HepG2 (cell line): ENCODE measurements around the gene ZBTB7A. TPM values are rescaled to one million over a fixed set of nuclear protein-coding genes. Genes with fewer than 3 reads are reported as not detected.
A peak's percentile ranks its signal among the peaks of the same experiment; 100 is the strongest.

Source experiments
- ATAC-seq: fragments of 200-7000 bp; cut with Tn5 transposase; 3 replicates; pipeline ENCODE4 v1.9.1; 2020; ENCODE audit warnings: mild to moderate bottlenecking, moderate library complexity
- BruUV-seq: library from RNA; stranded (reverse); fragments of 400-500 nt; replicated peaks from 2 replicates; lab custom pipeline; 2021; lab: Mats Ljungman, UMichigan
- CTCF ChIA-PET: fragments of 300-600 bp; formaldehyde crosslinking; extraction: SDS; loops from one replicate; lab custom pipeline; 2021; ENCODE audit warnings: low total read pairs, inconsistent platforms, low intra/inter-chr PET ratio; lab: Yijun Ruan, JAX
- POLR2A ChIA-PET: fragments of 350-600 bp; sonication (Branson Sonifier 250); formaldehyde crosslinking; loops from one replicate; lab custom pipeline; 2020; ENCODE audit warnings: antibody characterized with exemption, inconsistent platforms; lab: Yijun Ruan, JAX
- DNase-seq: peaks from one replicate; pipeline ENCODE4 v3.0.0-alpha.2; 2015; ENCODE audit warnings: low spot score
- FAIRE-seq: peaks from 3 replicates; lab custom pipeline; 2011; peaks lifted over from hg19 to GRCh38; lab: Jason Lieb, UNC
- H2AFZ ChIP-seq: one replicate; pipeline ENCODE4 v1.6.1; 2011; ENCODE audit warnings: low read length, inconsistent platforms
- H3K27ac ChIP-seq: fragments of 300-600 bp; 3 replicates; pipeline ENCODE4 v1.8.0; 2011; ENCODE audit warnings: mixed run types, mild to moderate bottlenecking, mixed read lengths, low read length, inconsistent platforms; ENCODE audit not compliant: insufficient read depth; ENCODE audit errors: extremely low read length
- H3K27me3 ChIP-seq, 2 experiments: fragments of 200-600 bp in 1 of 2; 2 replicates in 1 of 2; 3 replicates in 1 of 2; pipeline versions ENCODE4 v1.6.0 to v1.8.0; 2011; ENCODE audit warnings: low read length in 2 of 2, mild to moderate bottlenecking in 2 of 2, moderate library complexity in 2 of 2, inconsistent platforms in 1 of 2; ENCODE audit not compliant: insufficient read depth in 2 of 2, control insufficient read depth in 1 of 2
- H3K36me3 ChIP-seq, 2 experiments: fragments of 200-600 bp in 1 of 2; replicated peaks in 1 of 2; 2 replicates in 1 of 2; 3 replicates in 1 of 2; pipeline versions ENCODE4 v1.5.1 to v1.8.0; 2011; ENCODE audit warnings: low read length in 2 of 2, inconsistent platforms in 1 of 2; ENCODE audit not compliant: insufficient read depth in 2 of 2, control insufficient read depth in 1 of 2
- H3K4me1 ChIP-seq: 2 replicates; pipeline ENCODE4 v1.5.1; 2012; ENCODE audit warnings: low read length, inconsistent platforms; ENCODE audit not compliant: insufficient read depth
- H3K4me2 ChIP-seq: 2 replicates; pipeline ENCODE4 v1.6.0; 2011; ENCODE audit warnings: low read depth, low read length, inconsistent platforms
- H3K4me3 ChIP-seq, 3 experiments: fragments of 200-600 bp in 1 of 3; sonication (generic), shearing (Covaris generic) in 1 of 3; replicated peaks in 1 of 3; 2 replicates each; pipeline ENCODE4 v1.5.1; 2011 to 2016; ENCODE audit warnings: low read length in 3 of 3, inconsistent platforms in 2 of 3, low read depth in 2 of 3, mild to moderate bottlenecking in 2 of 3, control low read depth in 1 of 3, mixed read lengths in 1 of 3; ENCODE audit not compliant: insufficient read depth in 1 of 3
- H3K79me2 ChIP-seq: one replicate; pipeline ENCODE4 v1.6.1; 2011; ENCODE audit warnings: low read length, inconsistent platforms; ENCODE audit not compliant: insufficient read depth
- H3K9ac ChIP-seq: 2 replicates; pipeline ENCODE4 v1.6.0; 2011; ENCODE audit warnings: mild to moderate bottlenecking, low read depth, low read length, inconsistent platforms; ENCODE audit not compliant: insufficient read depth
- H3K9me3 ChIP-seq: 2 replicates; pipeline ENCODE4 v1.5.1; 2012; ENCODE audit warnings: mild to moderate bottlenecking, low read length
- H4K20me1 ChIP-seq: 2 replicates; pipeline ENCODE4 v1.6.0; 2011; ENCODE audit warnings: inconsistent platforms, mild to moderate bottlenecking, low read length, moderate library complexity; ENCODE audit not compliant: insufficient read depth
- GABPB1 ChIP-seq: IDR thresholded peaks from 2 replicates; pipeline ENCODE4 v1.6.1; 2016; ENCODE audit warnings: mild to moderate bottlenecking, missing genetic modification reagents, moderate library complexity, missing compliant biosample characterization
- KAT7 ChIP-seq: IDR thresholded peaks from 2 replicates; pipeline ENCODE4 v1.6.1; 2018; ENCODE audit warnings: borderline replicate concordance, missing compliant biosample characterization
- MIXL1 ChIP-seq: IDR thresholded peaks from 2 replicates; pipeline ENCODE4 v1.6.1; 2016
- NKX3-1 ChIP-seq: sonication (generic); formaldehyde crosslinking; IDR thresholded peaks from 2 replicates; pipeline ENCODE4 v1.5.0; 2020; ENCODE audit warnings: missing genetic modification reagents
- PITX1 ChIP-seq: sonication (generic); formaldehyde crosslinking; IDR thresholded peaks from 2 replicates; pipeline ENCODE4 v1.5.1; 2020; ENCODE audit warnings: mild to moderate bottlenecking, missing genetic modification reagents
- RARA ChIP-seq: IDR thresholded peaks from 2 replicates; pipeline ENCODE4 v1.6.1; 2016; ENCODE audit warnings: missing genetic modification reagents, missing compliant biosample characterization
- SUZ12 ChIP-seq: fragments of 150-350 bp; IDR thresholded peaks from 2 replicates; pipeline ENCODE4 v1.6.1; 2014; ENCODE audit warnings: low read depth, low read length
- ZNF333 ChIP-seq: sonication (generic); formaldehyde crosslinking; IDR thresholded peaks from 2 replicates; pipeline ENCODE4 v1.4.0; 2020; ENCODE audit warnings: mild to moderate bottlenecking, missing genetic modification reagents, borderline replicate concordance
- ZNF891 ChIP-seq: sonication (generic); formaldehyde crosslinking; IDR thresholded peaks from 2 replicates; pipeline ENCODE4 v1.5.0; 2020; ENCODE audit warnings: mild to moderate bottlenecking, missing genetic modification reagents
- WGBS: methylation state at CpG from one replicate; pipeline ENCODE4 v1.1.6; 2017; ENCODE audit warnings: low lambda C conversion rate; 5-methylcytosine and 5-hydroxymethylcytosine counted together
- in situ Hi-C: cut with HindIII; loops from 2 replicates; pipeline ENCODE4 v1.10.0; 2017; ENCODE audit warnings: low pct_unique_long_range_greater_than_20kb; ENCODE audit not compliant: extremely low pct_ligation_motif_present
- intact Hi-C: fragments of 100-400 bp; cut with micrococcal nuclease; formaldehyde crosslinking; loops from one replicate; pipeline ENCODE4 v1.10.0; 2022; ENCODE audit not compliant: unreplicated experiment
- polyA plus RNA-seq, 8 experiments: library from polyadenylated mRNA; depleted of rRNA in 3 of 8; stranded (reverse) in 7 of 8; unstranded in 1 of 8; fragments of >200 nt; fragmentation: Illumina TruSeq in 4 of 8; extraction: Trizol in 4 of 8; gene quantifications; 2 replicates each; pipeline versions ENCODE4 v1.2.1 to v1.2.3, GENCODE V29; 2011 to 2016; ENCODE audit warnings: low read depth in 4 of 8, missing spikeins in 1 of 8, mixed read lengths in 1 of 8; ENCODE audit not compliant: insufficient read depth in 1 of 8
- total RNA-seq, 5 experiments: library from RNA; depleted of rRNA; stranded (reverse); fragments of >200 nt; fragmentation: Illumina TruSeq; extraction: Trizol; gene quantifications; 2 replicates each; pipeline ENCODE4 v1.2.3, GENCODE V29; 2016; ENCODE audit warnings: low read depth in 1 of 5
- TF ChIP-seq, protein P1 (sequence below): IDR thresholded peaks from 2 replicates; pipeline ENCODE4 v1.6.1; 2016; ENCODE audit warnings: mild to moderate bottlenecking
- TF ChIP-seq, protein P2 (sequence below): sonication (generic); formaldehyde crosslinking; IDR thresholded peaks from 2 replicates; pipeline ENCODE4 v1.8.0; 2022; ENCODE audit warnings: mild to moderate bottlenecking, missing genetic modification reagents; ENCODE audit not compliant: insufficient replicate concordance
- TF ChIP-seq, protein P3 (sequence below): sonication (generic); formaldehyde crosslinking; IDR thresholded peaks from 2 replicates; pipeline ENCODE4 v1.5.0; 2020; ENCODE audit warnings: mild to moderate bottlenecking, missing genetic modification reagents
- TF ChIP-seq, protein P4 (sequence below): sonication (generic); formaldehyde crosslinking; IDR thresholded peaks from 2 replicates; pipeline ENCODE4 v1.4.0; 2020; ENCODE audit warnings: missing genetic modification reagents
- TF ChIP-seq, protein P5 (sequence below): sonication (generic); formaldehyde crosslinking; IDR thresholded peaks from 2 replicates; pipeline ENCODE4 v1.8.0; 2022; ENCODE audit warnings: low read depth, missing genetic modification reagents

The ZBTB7A gene
- total and polyA plus RNA-seq, 2 of the 13 experiments (the other 11 are each of a cell fraction or from before 2014, with no cell fraction given), result 3.6 to 4.0 TPM

DNA sequence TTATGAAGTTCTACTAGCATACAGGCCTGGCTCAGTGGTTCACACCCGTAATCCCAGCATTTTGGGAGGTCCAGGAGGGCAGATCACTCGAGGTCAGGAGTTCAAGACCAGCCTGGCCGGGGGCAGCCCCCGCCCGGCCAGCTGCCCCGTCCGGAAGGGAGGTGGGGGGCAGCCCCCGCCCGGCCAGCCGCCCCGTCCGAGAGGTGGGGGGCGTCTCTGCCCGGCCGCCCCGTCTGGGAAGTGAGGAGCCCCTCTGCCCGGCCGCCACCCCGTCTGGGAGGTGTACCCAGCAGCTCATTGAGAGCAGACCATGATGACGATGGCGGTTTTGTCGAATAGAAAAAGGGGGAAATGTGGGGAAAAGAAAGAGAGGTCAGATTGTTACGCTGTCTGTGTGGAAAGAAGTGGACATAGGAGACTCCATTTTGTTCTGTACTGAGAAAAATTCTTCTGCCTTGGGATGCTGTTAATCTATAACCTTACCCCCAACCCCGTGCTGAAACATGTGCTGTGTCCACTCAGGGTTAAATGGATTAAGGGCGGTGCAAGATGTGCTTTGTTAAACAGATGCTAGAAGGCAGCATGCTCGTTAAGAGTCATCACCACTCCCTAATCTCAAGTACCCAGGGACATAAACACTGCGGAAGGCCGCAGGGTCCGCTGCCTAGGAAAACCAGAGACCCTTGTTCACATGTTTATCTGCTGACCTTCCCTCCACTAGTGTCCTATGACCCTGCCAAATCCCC, 67.9 kb downstream of the ZBTB7A start (continued):
- peak; percentile 15; the same call in 1 of the 2 replicates for TF ChIP-seq GABPB1 (CRISPR knock-in tag)
- TF ChIP-seq ZNF891, result peak; percentile 28; the same call in 1 of the 2 replicates
- TF ChIP-seq, protein P1, sequence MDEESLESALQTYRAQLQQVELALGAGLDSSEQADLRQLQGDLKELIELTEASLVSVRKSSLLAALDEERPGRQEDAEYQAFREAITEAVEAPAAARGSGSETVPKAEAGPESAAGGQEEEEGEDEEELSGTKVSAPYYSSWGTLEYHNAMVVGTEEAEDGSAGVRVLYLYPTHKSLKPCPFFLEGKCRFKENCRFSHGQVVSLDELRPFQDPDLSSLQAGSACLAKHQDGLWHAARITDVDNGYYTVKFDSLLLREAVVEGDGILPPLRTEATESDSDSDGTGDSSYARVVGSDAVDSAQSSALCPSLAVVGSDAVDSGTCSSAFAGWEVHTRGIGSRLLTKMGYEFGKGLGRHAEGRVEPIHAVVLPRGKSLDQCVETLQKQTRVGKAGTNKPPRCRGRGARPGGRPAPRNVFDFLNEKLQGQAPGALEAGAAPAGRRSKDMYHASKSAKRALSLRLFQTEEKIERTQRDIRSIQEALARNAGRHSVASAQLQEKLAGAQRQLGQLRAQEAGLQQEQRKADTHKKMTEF (CRISPR knock-in tag), result 0 out of 2 replicates have a peak, but pooled peaks have one; percentile 15
- TF ChIP-seq, protein P2, sequence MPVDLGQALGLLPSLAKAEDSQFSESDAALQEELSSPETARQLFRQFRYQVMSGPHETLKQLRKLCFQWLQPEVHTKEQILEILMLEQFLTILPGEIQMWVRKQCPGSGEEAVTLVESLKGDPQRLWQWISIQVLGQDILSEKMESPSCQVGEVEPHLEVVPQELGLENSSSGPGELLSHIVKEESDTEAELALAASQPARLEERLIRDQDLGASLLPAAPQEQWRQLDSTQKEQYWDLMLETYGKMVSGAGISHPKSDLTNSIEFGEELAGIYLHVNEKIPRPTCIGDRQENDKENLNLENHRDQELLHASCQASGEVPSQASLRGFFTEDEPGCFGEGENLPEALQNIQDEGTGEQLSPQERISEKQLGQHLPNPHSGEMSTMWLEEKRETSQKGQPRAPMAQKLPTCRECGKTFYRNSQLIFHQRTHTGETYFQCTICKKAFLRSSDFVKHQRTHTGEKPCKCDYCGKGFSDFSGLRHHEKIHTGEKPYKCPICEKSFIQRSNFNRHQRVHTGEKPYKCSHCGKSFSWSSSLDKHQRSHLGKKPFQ (CRISPR knock-in tag), result peak; percentile 29
- 0 out of 2 replicates have a peak, but pooled peaks have one; percentile 43 for TF ChIP-seq PITX1
- 0 out of 2 replicates have a peak, but pooled peaks have one; percentile 23 for TF ChIP-seq RARA (CRISPR knock-in tag)
- TF ChIP-seq KAT7 (CRISPR knock-in tag), result 0 out of 2 replicates have a peak, but pooled peaks have one; percentile 40
- TF ChIP-seq MIXL1, result 0 out of 2 replicates have a peak, but pooled peaks have one; percentile 45
- TF ChIP-seq, all 625 proteins: peak for 24; not testable (repeated sequence) for 601

DNA sequence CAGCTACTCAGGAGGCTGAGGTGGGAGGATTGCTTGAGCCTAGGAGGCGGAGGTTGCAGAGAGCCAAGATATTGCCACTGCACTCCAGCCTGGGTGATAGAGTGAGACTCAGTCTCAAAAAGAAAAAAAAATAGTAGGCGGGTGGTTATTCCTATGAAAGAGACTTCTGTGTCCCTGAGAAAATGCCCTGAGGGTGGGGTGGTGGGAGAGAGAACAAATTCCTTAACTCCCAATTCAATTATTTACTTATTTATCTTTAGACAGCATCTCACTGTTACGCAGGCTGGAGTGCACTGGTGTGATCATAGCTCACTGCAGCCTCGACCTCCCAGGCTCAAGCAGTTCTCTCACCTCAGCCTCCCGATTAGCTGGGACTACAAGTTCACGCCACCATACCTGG, 71.1 kb downstream of the ZBTB7A start:
- intact Hi-C loops (no loop called here), in situ Hi-C loops (no loop called here)
- WGBS, result 13% methylated on average over 6 of the region's 6 CpGs
- peak; percentile 42; the same call in 2 of the 3 replicates for ATAC-seq
- peak; percentile 57 for DNase-seq
- Histone ChIP-seq H2AFZ (no peak overlapping the region), H3K27ac (no peak overlapping the region), H3K4me3 (no peak overlapping the region), H4K20me1 (no peaks in the 10 kb centered on the region), H3K79me2 (no peaks in the 10 kb centered on the region), H3K4me1 (peaks cover 48% of the 10 kb centered on the region), H3K27me3 (no peaks in the 10 kb centered on the region; a peak in 1 of 5 replicates), H3K9me3 (no peaks in the 10 kb centered on the region), H3K36me3 (no peaks in the 10 kb centered on the region), H3K9ac (no peak overlapping the region), H3K4me2 (0 out of 2 replicates have a peak overlapping the region, but pooled peaks have one; percentile 18)
- ChIA-PET CTCF (no interaction called here), POLR2A (no interaction called here)
- BruUV-seq, result no TSS peak
- TF ChIP-seq SUZ12, result no peak
- TF ChIP-seq, protein P3, sequence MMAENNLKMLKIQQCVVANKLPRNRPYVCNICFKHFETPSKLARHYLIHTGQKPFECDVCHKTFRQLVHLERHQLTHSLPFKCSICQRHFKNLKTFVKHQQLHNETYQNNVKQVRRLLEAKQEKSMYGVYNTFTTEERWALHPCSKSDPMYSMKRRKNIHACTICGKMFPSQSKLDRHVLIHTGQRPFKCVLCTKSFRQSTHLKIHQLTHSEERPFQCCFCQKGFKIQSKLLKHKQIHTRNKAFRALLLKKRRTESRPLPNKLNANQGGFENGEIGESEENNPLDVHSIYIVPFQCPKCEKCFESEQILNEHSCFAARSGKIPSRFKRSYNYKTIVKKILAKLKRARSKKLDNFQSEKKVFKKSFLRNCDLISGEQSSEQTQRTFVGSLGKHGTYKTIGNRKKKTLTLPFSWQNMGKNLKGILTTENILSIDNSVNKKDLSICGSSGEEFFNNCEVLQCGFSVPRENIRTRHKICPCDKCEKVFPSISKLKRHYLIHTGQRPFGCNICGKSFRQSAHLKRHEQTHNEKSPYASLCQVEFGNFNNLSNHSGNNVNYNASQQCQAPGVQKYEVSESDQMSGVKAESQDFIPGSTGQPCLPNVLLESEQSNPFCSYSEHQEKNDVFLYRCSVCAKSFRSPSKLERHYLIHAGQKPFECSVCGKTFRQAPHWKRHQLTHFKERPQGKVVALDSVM (CRISPR knock-in tag), result peak; percentile 65
- TF ChIP-seq, protein P4, sequence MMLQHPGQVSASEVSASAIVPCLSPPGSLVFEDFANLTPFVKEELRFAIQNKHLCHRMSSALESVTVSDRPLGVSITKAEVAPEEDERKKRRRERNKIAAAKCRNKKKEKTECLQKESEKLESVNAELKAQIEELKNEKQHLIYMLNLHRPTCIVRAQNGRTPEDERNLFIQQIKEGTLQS (CRISPR knock-in tag), result no peak
- TF ChIP-seq, protein P5, sequence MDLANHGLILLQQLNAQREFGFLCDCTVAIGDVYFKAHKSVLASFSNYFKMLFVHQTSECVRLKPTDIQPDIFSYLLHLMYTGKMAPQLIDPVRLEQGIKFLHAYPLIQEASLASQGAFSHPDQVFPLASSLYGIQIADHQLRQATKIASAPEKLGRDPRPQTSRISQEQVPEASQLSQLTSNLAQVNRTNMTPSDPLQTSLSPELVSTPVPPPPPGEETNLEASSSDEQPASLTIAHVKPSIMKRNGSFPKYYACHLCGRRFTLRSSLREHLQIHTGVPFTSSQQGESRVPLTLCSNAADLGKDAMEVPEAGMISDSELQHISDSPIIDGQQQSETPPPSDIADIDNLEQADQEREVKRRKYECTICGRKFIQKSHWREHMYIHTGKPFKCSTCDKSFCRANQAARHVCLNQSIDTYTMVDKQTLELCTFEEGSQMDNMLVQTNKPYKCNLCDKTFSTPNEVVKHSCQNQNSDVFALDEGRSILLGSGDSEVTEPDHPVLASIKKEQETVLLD (CRISPR knock-in tag), result no peak
- no peak for TF ChIP-seq ZNF333 (CRISPR knock-in tag)
- TF ChIP-seq NKX3-1 (CRISPR knock-in tag), result no peak
- no peak for FAIRE-seq
